GM18526 (cell line): ENCODE data around the gene CTNND1.
A peak's percentile ranks its signal among the peaks of the same experiment; 100 is the strongest.

ENCODE experiments used
- POLR2A ChIP-seq: IDR thresholded peaks from 3 replicates; pipeline ENCODE4 v1.6.1; 2011; ENCODE audit not compliant: insufficient read length; ENCODE audit errors: extremely low read depth

Gene CTNND1, protein sequence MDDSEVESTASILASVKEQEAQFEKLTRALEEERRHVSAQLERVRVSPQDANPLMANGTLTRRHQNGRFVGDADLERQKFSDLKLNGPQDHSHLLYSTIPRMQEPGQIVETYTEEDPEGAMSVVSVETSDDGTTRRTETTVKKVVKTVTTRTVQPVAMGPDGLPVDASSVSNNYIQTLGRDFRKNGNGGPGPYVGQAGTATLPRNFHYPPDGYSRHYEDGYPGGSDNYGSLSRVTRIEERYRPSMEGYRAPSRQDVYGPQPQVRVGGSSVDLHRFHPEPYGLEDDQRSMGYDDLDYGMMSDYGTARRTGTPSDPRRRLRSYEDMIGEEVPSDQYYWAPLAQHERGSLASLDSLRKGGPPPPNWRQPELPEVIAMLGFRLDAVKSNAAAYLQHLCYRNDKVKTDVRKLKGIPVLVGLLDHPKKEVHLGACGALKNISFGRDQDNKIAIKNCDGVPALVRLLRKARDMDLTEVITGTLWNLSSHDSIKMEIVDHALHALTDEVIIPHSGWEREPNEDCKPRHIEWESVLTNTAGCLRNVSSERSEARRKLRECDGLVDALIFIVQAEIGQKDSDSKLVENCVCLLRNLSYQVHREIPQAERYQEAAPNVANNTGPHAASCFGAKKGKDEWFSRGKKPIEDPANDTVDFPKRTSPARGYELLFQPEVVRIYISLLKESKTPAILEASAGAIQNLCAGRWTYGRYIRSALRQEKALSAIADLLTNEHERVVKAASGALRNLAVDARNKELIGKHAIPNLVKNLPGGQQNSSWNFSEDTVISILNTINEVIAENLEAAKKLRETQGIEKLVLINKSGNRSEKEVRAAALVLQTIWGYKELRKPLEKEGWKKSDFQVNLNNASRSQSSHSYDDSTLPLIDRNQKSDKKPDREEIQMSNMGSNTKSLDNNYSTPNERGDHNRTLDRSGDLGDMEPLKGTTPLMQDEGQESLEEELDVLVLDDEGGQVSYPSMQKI

DNA sequence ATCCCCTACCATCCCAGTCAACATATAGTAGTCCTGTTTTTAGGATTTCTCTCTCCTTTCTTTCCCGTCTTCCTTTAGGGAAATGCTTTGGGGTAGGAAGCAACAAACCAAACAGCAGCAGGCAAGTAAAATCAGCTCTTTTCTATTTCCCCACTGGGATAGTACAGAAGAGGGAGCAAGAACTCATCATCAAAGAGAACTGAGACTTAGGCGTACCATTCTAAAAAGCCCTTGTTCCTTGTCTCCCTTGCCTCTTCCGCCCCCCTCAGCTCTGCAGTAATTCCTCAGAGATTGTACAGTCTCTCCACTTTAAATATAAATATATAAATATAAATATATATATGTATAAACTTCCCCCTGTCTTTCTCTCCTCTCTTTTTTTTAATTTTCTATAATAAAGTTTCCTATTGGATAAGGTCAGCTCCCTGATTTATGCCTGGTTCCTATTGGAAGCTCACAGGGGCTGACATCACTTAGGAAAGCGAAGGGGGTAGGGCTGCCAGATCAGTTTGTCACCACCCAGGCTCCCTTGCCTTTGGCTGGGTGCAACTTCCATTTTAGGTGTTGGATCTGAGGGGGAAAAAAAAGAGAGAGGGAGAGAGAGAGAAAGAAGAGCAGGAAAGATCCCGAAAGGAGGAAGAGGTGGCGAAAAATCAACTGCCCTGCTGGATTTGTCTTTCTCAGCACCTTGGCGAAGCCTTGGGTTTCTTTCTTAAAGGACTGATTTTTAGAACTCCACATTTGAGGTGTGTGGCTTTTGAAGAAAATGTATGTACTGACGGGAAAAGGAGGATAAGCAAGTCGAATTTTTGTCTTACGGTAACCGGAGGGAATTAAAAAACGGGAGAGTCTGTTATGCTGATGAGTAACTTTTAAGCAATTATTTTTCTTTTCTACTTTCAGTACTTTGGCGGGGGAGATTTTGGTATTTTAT, at the start of gene CTNND1:
Gene CTNND1 (plus strand): TSS at position 502 of the 934 bp plus-strand sequence. CDS start 29,677 bp downstream, outside the sequence.
- peak; percentile 59 for TF ChIP-seq POLR2A

DNA sequence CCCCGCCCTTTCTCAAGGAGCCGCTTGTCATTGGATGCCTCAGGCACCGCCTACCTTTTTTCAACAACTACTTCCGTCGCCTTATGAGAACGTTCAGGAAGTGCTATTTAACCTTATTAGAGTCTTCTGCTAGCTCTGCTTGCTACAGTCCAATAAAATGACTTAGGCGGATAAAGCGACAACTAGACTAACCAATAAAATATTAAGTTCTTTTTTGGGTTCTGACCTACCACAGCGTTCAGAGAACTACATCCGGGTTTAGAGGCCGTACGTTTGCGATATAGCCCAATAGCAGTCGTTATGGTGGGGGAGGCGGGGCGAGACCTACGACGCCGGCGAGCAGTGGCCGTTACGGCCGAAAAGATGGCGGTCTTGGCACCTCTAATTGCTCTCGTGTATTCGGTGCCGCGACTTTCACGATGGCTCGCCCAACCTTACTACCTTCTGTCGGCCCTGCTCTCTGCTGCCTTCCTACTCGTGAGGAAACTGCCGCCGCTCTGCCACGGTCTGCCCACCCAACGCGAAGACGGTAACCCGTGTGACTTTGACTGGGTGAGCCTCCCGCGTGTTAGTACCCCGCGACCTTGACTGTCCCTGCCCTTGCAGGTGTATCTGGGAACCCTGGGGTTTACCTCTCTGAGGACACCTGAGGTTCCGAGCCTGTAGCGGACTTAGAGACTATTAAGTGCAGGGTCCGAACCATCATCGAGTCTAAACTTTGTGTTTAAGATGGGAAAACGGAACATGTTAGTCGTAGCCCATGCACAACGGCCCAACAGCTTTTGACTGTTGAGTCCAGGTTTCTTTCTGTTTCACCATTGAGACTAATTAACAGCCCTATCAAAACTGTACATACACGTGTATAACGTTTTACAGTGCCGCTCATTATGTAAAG, 49.1 kb upstream of the CTNND1 start, which contains the start of gene TMX2:
Gene TMX2 (plus strand): TSS at position 338 of the 895 bp plus-strand sequence. CDS start 26 bp downstream, at position 364.
- TF ChIP-seq POLR2A: peak; percentile 72

DNA sequence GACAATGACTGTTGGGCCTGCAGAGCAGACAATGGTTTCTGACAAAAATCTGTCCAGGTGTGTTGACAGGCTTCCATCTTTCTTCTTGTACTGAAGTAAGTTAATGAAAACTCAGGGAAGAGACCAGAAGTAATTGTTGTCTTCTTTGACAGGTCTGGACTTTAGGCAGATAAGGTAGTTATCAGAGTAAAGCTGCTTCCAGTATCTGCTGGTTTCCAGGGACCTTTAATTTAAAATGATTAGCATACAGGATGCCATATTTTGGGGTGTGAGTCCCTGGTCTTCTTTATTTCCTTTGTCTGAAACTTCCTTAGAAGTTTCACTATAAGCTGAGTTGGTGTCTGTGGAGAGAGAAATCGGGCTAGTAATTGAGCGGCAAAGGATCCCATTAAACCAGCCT, 47.8 kb upstream of the CTNND1 start:
- no peak for TF ChIP-seq POLR2A

DNA sequence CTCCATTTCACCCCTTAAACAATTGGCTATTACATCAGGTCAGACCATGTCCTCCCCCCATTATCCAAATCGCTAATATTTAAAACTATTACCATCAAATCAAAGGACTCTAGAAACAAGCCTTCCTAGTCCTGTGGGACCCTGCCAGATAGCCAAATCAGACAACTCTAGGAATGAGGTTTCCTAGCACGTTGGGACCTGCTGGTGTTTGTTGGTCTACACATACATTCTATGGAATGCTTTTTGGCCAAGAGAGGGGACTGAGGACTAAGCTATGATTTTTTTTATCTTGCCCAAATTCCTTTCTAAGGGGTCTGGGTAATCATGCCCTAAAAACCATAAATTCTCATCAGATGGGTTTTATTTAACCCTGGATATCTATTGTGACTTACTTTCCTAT, 34.4 kb upstream of the CTNND1 start:
- TF ChIP-seq POLR2A: no peak

DNA sequence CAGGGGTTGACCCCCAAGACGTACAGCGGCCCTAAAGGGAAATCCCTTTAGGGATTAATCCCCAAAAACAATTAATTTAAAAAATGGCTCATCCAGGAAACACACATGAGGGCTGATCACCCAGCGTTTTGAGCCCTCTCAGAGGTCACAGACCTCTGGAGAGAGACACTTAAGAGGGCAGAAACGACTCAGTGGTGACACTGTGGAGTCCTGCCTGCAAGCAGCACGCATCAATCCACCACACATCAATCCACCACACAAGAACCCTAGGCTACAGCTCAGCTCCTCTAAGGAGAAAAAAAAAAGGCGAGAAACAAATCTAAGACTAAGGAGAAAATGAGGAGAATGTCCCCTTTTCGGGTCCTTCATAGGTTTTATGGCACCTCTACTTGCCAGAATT, 32.8 kb upstream of the CTNND1 start:
- no peak for TF ChIP-seq POLR2A

DNA sequence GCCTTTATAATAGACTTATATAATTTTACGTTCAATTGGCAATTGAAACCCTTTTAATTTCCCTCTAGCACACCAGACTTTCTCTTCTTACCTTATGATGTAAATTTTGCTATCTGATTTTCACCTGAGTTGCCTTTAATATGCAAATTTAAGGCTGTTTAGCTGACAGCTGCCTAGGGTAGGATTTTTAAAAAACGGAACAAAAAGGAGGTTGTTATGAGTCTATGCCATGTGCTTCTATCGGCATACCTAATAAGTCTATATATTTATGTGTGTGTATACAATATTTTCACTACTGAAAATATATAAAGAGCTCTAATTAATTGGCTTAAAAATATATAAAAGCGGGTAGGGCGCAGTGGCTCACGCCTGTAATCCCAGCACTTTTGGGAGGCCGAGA, 32.1 kb upstream of the CTNND1 start:
- no peak for TF ChIP-seq POLR2A

DNA sequence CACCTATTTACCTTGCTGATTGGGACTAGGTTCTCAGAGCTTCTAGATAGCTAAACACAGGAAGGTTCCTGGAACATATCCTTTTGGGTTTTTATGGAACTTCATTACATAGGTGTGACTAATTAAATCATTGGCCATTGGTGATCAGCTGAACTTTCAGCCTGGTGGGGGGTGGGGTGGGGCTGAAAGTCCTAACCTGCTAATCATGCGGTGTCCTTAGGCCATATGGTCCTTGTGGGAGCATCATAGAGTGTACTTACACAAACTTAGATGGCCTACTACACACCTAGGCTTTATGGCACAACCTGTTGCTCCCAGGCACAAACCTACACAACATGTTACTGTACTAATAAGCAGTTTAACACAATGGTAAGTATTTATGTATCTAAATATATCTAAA, 28.9 kb upstream of the CTNND1 start:
- TF ChIP-seq POLR2A: no peak

DNA sequence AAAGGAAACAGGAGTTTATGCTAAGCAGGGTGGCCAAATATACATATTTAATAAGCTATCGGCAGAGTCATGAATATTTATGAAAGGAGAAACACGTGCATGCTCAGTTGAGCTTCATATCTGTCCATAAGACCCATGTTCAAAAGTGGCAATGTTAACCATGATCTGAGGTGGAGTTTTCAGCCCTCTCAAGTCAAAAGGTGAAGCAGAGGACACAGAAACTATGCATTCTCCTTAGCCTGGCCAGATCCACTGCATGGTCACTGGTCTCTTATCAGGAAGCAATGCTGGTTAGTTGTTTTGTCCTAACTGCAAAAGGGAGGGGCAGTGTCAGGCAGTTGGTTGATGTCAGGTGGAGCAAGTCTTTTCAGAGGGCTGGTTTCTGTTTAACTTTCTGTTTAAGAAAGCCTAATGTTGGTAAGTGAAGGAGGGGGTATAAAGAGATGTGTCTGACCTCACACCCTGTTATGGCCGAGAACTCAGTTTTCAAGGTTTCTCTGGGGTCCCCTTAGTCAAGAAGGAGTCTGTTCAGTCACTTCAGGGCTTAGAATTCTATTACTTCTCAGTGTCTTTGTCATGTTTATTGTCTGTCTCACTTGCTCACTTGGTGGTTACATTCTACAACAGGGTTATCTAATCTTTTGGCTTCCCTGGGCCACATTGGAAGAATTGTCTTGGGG, 25.8 kb upstream of the CTNND1 start:
- TF ChIP-seq POLR2A: no peak

DNA sequence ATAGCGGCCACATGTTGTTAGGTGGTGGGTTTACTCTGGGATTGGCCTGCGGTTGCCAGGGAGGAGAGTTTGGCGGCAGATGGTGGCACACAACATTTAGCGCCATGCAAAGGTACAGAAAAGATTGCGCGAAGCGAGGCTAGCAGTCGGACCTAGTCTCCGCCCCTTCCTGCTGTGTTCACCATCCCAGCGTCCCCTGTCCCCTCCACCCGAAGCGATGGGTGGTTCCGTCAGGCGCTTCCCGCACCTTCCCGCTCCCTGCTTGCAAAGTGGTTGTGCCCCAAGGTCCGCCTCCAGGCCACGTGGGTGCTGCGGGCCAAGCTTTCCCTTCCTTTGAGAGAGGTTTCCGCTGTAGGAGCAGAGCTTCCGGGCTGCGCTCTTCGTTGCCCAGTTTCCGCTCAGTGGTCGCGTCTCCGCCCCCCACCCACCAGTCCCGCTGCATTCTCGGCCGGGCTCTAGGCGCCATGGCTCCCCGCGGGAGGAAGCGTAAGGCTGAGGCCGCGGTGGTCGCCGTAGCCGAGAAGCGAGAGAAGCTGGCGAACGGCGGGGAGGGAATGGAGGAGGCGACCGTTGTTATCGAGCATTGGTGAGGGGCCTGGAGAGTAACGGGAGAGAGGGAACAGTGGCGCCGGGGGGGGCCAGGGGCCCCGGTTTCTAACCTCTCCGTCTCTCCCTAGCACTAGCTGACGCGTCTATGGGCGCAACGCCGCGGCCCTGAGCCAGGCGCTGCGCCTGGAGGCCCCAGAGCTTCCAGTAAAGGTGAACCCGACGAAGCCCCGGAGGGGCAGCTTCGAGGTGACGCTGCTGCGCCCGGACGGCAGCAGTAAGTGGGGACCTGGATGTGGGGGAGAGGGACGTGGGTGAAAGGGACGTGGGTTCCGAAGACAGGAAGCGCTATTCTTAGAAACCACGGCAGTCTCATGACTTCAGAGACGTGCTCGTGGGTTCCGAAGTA, 20.2 kb upstream of the CTNND1 start, which contains the start of gene SELENOH:
Gene SELENOH (plus strand): TSS at position 360 of the 955 bp plus-strand sequence. CDS start 105 bp downstream, at position 465.
- TF ChIP-seq POLR2A: peak; percentile 88

DNA sequence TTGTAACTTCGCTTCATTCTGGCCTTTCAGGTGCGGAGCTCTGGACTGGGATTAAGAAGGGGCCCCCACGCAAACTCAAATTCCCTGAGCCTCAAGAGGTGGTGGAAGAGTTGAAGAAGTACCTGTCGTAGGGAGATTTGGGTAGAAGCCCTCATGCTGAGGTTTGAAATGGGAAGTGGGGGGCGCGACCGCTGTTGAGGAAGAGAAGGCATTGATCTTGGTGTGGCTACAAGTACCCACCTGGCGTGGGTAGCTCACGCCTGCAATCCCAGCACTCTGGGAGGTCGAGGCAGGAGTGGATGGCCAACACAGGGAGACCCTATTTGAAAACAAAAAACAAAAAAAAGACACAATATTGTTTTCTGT, 19.5 kb upstream of the CTNND1 start:
- no peak for TF ChIP-seq POLR2A

DNA sequence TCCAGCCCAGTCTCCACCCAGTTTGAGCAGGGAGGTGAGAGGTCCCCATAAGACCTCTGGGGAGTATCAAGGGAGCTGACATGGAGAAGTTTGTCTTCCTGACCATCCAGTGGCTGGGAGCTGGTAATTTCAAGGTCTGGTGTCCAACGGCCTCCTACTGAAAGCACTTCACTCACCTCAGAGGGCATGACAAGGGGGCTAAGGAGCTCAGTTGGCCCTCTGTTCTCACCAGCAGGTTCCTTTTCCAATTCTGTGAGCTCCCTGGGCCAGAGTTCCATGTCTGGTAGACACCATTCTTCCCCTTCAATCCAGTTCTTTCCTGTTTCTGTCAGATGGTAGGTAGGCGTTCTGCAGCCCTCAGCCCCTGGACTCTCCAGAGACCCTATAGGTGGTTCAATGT, 17.2 kb upstream of the CTNND1 start:
- TF ChIP-seq POLR2A: peak; percentile 12

DNA sequence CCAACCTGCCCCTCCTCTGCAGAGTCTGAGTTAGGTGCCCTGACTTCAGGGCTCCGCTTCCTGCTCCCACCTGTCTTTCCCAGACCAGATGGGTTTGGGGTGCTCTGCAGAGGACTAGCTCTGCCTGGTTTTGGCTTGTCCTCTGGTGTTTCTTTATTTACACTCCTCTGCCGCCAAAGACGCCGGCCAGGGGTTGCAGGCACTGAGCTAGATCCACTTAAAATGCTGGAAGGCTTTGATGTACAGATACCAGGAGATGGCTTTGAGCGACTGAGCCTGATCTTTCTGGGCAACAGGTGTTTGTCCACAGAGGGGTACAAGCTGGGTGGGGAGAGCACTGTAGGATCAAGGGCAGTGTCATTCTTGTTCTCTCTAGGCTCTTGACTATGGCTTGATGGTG, 16.4 kb upstream of the CTNND1 start:
- TF ChIP-seq POLR2A: no peak

DNA sequence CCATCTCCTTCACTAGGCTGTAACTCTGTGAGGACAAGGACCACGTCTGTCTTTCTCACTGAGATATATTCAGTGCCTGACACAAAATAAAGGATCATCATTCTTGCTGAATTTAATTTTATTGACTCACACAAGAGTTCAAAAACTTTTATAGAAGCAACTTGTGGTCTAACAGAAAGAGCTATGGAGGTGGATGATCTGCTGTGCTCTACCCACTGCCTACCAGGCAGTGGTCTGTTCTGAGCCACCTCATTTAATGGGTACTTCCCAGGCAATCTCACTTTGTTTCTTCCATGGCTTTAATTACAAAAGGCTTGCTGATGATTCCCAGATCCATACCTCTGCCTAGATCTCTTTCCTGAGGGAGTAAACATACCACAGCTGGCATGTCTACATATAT, 14.7 kb upstream of the CTNND1 start:
- TF ChIP-seq POLR2A: no peak
